Measurements from ENCODE around the gene SERINC5. TPM values are rescaled to one million over a fixed set of nuclear protein-coding genes. Genes with fewer than 3 reads are reported as not detected.
"Not testable (repeated sequence)": the region's sequence is repeated elsewhere in the genome, so short reads cannot be mapped to it uniquely, and the experiment has no call there.

SERINC5 gene
- total RNA-seq, 2 donors from 2014 or later: 13.5 to 14.7 TPM

DNA sequence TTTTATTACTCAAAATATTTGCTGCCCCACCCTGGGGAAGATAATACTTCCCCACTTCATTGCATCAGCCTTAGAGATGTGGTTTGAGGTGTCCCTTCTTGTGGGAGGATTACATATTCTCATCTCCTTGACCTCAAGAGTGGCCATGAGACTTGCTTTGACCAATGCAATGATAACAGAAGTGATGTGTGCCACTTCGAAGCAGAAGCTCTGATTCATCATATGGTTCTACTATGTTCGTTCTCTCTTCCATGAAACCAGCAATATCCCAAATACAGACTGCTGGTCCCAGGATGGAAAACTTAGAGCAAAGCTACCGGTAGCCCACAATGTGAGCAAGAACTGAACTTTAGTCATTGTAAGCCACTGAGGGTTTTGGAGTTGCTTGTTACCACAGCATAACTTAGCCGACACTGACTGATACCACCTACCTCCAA is 128.7 kb downstream of the SERINC5 start:
- intact Hi-C loops (cut with DNase I): no loop called here
- no peak for DNase-seq (ENCODE audit: low spot score)

DNA sequence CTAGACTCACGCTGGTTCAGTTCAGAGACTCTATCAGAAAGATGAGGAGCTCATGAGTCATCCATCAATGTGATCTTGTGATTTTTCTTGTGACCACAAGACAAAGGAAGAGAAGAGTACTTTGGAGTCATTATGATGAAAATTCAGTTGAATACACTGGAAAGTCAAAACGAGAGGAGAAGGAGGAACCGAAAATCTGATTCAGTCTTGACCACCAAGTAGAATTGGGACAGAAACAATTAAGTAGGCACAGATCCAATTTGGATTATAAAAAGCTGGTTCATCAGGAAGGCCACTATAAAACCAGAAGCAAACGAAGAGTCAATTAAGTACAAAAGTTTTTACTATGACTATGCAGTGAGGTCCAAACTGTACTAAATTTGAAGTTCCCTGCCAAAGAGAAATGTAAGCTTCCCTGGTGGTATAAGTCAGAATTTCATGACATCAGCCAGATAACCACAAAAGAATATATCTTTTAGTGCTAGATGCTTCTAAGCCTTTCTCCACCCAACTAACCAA is 129.8 kb downstream of the SERINC5 start:
- intact Hi-C loops (cut with DNase I): no loop called here
- DNase-seq (ENCODE audit: low spot score): no peak

DNA sequence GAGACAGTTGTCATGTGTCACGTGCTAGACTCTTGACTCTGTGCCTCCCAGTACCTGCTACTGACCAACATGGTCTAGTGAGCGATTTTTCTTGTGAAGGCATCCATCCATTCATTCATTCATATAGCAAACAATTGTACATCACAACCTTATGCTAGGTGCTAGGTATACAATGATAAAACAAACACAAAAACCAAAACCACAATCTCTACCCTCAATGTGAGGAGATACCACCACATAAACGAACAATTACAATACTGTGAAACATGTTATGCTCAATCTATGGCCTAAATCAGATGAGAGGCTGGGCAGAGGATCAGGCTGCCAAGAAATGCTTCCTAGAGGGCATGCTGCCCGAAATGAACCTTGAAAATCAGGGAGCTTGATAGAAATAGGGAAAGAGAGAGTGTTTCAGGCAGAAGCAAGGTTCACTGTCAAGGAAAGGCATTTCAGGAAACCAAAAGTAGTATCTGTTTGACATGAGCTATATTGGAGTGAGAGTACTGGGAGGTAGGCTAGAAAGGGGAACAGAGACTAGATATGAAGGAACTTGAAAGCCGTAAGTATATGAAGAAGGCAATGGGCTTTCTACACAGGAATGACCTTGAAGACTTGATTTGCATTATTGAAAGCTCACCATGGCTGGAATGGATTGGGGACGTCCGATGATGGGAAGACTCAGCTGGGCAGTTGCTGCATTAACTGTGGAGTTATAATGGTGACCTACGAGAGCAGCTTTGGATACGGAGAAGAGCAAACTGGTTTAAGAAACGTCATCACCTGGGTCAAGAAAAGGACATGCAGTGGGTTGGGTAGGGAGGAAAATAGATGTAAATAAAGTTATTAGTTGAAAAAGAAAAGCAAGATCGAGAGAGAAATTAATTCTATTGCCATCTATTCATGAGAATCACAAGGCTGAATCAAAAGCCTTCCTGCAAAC is 130.6 kb downstream of the SERINC5 start:
- no peak for DNase-seq (ENCODE audit: low spot score)
- intact Hi-C loops (cut with DNase I): no loop called here

DNA sequence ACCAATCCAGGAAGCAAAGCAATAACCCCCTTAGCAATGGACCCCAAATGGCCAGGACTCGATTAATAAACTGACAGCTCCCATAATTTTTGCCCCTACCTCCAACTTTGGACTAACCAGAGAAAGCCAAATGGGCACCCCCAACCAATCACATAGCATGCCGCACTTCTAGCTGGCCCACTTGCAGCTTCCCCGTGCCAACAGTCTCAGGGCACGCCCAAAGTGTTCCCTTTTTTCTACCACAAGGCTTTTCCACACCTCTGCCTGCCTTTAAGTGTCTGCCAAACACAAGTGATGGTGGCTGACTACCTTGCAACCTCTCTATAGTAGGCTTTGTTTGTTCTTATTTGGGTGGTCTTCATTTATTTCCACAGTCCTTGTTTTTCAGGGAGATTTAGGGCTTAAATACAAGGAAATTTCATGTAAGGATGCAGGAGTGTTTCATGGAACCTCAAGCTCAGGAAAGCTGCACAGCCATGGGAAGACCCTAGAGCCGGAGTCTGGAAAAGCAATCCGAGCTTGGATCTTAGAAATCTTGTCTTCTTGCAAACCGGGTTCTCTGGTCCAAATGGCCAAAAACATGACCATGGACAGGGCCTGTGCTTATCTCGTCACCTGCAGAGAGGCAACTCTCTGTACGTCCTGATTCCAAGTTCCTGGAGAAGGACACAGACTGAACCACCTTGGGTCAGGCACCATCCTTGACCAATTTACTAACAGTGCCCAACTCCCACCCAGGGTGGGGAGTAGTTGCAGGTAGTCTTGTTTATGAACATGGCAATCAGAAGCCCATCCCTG is 131.5 kb downstream of the SERINC5 start:
- DNase-seq (ENCODE audit: low spot score): no peak
- intact Hi-C loops (cut with DNase I): no loop called here

DNA sequence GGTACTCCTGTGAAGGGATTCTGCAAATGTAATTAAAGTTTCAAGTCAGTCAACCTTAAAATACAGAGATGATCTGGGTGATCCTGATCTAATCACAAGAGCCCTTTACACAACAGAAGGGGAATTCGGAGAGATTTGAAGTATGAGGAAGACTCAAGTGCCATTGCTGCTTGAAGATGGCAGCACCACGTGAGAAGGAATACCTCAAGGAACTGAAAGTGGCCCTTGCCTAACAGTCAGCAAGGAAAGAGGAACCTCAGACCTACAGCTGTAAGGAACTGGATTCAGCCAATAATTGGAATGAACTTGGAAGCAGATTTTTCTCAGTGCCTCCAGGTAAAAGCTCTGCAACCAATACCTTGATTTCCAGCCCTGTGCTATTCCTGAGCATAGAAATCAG is 133.3 kb downstream of the SERINC5 start:
- no peak for DNase-seq (ENCODE audit: low spot score)
- intact Hi-C loops (cut with DNase I): no loop called here

DNA sequence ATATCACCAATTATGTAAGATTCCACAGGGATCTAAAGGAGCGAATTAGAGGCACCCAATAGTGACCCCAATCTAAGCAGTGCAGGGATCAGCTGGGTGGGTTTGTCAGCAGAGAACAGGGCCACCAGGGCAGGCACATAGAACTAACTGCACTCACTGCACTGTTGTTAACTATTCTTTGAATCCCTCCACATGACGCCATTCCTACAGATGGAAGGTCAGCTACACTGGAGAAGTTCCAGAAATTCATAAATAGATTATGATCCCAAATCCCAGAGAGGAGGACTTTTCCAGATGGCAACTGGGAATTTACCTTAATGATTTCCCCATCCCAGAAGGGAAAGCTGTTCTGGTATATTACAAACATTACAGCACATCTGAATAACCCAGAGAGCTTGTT is 136.5 kb downstream of the SERINC5 start:
- DNase-seq (ENCODE audit: low spot score): no peak
- intact Hi-C loops (cut with DNase I): no loop called here

DNA sequence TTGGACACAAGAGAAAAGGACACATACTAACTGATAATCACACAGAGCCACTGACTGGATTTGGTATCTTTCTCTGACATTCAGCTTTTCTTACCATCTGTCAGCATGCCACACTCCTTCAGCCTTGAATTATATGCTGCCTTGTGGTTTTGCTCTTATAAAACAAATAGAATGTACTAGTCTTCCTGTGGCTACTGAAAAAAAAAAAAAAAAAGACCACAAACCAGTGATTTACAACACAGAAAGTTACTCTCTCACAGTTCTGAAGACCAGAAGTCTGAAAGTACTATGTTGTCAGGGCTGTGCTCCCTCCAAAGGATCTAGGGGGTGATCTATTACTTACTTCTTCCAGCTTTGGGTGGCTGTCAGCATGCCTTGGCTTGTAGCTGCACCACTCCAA is 138.4 kb downstream of the SERINC5 start:
- intact Hi-C loops (cut with DNase I): no loop called here
- no peak for DNase-seq (ENCODE audit: low spot score)

DNA sequence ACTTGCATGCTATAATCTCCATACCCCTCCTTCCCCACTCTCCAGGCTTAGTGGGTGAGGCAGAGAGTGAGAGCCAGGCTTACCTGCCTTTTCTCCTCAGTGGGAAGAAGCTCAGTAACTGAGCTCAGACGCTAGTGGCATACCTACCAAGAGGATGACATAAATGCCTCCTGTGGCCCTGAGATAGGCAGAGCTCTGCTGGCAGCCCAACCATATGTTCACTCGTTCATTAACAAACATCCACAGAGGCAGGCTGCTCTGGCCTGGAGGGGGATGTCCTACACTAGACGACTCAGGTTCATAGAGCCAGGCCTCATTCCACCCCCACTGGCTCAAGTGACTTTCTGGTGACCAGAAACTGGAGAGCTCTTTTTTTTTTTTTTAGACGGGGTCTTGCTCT is 139.4 kb downstream of the SERINC5 start:
- intact Hi-C loops (cut with DNase I): no loop called here
- no peak for DNase-seq (ENCODE audit: low spot score)

DNA sequence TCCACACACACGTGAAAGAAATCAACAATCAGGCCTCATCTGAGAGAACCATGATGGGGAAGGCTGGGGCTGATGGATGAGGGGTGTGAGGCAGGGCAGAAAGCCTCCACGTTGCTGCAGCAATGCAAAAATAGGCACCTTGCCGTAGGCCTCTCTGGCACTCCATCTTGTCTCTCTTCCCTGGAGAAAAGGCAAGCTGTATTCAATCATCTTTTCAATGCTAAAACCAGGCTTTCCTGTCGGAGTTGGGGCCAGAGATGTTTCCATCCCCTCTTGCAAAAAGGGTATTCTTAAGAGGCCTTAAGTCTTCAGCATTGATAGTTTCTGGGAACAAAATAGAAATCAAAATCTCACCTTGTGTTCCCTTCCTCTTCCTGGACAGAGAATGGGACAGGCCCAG is 139.8 kb downstream of the SERINC5 start:
- intact Hi-C loops (cut with DNase I): no loop called here
- DNase-seq (ENCODE audit: low spot score): no peak

DNA sequence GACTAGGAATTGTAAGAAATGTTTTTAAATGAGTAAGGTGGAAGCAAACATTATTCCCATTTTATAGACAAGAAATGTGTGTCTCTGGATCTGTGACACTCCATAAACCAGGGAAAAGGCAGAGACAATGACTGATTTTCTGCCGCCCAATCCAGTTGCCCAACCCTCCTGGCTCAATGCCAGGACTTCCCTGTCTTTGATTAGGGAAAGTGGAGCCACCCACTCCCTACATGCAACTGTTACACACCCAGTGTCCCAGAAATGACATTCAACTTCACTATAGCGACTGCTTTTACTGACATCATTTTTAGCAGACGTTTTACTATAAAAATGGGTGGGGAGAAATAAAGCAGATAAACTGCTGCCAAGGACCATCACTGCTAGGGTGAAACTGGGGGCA is 141.0 kb downstream of the SERINC5 start:
- intact Hi-C loops (cut with DNase I): loop anchor here in 1 of 2 donors (5.0 kb wide), 1 partner anchor 693 kb away; no protein-coding TSS in a partner anchor

DNA sequence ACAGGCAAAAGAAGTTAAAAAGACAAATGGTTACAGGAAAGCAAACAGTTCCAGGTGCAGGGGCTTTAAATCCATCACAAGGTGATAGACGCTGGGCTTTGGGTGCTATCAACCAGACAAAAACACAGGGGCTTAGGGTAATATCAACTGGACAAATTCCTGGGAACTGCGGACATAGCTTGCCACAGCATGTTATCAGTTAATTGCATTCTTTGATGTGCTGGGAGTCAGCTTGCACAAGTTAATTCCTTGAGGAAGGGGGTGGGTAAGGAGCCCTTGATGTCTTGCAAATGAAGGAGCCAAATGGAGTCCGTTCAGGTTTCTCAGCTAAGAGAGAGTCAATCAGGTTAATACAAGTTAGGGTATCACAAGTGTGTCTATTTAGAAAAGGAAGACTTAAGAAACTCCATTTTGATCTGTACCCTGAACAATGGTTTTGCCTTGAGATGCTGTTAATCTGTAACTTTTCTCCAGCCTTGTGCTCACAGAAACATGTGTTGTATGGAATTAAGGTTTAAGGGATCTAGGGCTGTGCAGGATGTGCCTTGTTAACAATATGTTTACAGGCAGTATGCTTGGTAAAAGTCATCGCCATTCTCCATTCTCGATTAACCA is 144.4 kb downstream of the SERINC5 start:
- intact Hi-C loops (cut with DNase I): loop anchor here in 1 of 2 donors (5.0 kb wide), 1 partner anchor 689 kb away; no protein-coding TSS in a partner anchor
- DNase-seq (ENCODE audit: low spot score): not testable (repeated sequence)

More for the DNA sequence above, 141.0 kb downstream of the SERINC5 start:
- no peak for DNase-seq (ENCODE audit: low spot score)

DNA sequence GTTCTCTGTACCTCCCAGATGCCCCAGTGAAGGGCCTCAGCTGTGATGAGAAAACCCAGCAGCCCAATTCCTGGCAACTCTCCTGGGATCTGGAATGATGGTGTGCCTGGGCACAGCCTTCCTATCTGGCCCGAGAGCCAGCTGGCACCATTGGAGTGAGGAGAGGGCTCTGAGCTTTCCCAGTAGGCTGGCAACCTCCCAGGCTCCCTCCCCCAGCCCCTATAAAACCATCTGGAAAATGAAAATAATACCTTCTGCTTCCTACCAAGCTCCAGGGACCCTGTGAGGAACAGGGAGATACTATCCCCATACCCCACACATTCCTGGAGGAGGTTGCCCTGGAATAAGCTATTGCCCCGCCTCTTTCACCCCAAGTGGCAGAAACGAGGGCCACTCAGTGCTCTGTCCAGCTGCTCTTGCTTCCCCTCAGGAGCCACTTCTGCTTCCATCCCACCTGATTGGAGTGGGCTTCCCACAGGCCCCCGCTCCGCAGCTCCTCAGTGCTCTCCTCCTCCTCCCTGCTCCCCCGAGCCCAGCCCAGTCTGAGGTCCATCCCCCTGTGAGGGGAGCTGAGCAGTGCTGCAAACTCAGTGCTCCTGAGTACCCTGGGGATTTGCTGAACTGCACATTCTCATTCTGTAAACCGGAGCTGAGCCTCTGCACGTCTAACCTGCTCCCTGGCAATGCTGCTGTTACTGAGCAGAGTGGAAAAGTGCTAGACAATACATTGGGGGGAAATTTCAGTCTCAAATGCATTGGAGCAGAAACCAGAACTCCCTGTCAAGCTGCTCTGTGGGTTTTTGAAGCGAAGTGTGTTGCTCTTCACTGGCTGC is 146.0 kb downstream of the SERINC5 start:
- intact Hi-C loops (cut with DNase I): loop anchor here in 1 of 2 donors (5.0 kb wide), 1 partner anchor 688 kb away; no protein-coding TSS in a partner anchor
- DNase-seq (ENCODE audit: low spot score): no peak

DNA sequence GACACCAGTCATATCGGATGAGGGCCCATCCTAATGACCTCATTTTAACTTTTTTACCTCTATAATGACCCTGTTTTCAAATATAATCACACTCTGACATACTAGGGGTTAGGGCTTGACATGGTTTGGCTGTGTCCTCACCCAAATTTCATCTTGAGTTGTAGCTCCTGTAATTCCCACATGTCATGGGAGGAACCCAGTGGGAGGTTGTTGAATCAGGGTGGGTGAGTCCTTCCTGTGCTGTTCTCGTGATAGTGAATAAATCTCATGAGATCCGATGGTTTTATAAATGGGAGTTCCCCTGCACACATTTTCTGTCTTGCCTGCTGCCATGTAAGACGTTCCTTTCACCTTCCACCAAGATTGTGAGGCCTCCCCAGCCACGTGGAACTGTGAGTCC is 148.9 kb downstream of the SERINC5 start:
- intact Hi-C loops (cut with DNase I): no loop called here

DNA sequence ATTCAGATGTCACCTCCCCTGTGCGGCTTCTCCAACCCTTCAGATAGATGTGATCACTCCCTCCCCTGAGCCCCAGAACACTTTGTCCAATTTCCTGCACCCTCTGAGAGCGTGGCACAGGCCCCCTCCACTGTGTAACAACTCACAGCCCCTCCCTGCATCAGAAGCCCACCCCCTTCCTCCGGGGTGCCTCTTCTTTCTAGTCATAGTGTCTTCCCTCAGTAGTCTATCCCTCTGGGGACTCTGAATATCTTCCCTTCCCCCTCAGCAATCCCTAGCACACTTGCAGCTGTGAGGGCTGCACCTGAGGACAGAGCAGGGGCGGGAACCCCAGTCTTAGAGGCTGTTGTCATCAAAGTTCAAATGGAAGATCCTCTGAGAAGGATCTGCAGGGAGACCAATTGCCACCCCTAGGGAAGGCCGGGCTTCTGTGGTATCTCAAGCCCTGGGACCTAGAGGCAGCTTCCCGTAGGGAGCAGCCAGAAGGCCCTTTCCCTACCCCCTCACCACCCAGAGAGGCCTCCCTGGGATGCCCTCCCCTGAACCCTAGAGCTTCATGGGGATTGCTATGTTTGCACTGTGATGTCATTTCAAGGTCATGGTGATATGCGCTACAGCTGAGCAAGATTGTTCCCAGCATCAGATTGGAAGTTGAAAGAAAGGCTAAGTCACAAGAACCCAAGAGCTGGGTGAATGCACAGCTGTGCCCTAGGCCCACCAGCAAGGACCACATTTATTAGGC is 150.0 kb downstream of the SERINC5 start:
- DNase-seq (ENCODE audit: low spot score): no peak
- intact Hi-C loops (cut with DNase I): no loop called here

More for the DNA sequence above, 148.9 kb downstream of the SERINC5 start:
- no peak for DNase-seq (ENCODE audit: low spot score)

DNA sequence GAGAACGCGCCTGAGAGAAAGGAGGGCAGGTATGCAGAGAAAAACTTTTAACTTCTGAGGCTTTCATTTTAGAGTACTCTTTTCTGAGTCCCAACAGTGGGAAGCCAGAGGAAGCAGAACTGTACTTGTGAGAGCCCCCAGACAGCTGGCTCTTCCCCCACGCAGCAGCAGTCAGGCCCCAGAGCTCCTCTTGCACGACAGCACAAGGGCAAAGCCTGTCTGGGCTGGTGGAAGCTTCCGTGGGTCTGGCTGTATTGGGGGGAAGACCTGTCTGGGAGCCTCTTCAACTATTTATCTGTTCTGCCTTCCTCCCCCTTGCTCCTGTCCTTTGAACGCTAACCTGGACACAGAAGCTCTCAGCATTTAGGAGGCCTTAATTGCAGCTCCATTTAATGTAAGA is 152.5 kb downstream of the SERINC5 start:
- intact Hi-C loops (cut with DNase I): no loop called here

DNA sequence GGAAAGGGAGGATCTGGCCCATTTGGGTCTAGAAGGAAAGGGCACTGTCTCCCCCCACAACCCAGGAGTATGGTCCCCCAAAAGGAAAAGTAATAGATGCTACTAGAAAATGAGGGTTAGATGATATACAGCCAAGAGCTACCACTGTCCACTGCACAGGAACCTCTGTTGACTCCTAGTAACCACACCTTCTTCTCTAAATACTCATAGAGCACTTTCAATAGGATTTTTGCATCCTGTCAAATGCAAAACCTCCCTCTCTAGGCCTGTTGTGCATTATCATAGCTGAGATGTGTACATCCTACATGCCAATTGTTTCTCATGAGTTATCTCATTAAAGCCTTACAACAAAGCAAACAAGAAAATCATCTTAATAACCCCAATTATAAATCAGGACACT is 153.9 kb downstream of the SERINC5 start:
- no peak for DNase-seq (ENCODE audit: low spot score)
- intact Hi-C loops (cut with DNase I): no loop called here

More for the DNA sequence above, 152.5 kb downstream of the SERINC5 start:
- no peak for DNase-seq (ENCODE audit: low spot score)

DNA sequence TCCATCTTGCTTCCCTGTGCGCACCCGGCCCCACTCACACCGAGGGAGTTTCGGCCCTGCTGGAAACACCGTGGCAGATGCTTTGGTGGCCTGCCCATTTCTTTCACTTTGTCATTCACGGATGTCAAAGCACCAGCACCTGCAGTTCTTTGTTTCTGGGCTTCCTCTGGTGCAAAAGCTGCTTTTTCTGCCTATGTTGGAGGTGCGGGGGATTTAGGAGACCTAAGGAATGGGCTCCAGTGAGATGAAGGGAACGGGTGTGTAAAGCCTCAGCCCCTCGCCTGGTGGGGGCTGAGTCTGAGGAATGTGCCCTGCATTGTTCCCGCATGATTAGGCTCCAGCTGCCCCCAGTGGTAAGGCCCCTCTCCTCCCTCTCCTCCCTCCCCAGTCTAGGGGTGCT is 158.4 kb downstream of the SERINC5 start:
- intact Hi-C loops (cut with DNase I): loop anchor here in 1 of 2 donors (10.0 kb wide), 1 partner anchor 177 kb away; no protein-coding TSS in a partner anchor
- DNase-seq (ENCODE audit: low spot score): no peak

All from posterior vena cava (tissue), 2 donors.